A549 (cell line): Measurements from ENCODE around the gene CPLX1. TPM values are rescaled to one million over a fixed set of nuclear protein-coding genes. Genes with fewer than 3 reads are reported as not detected.

ENCODE experiments used
- ATAC-seq, 2 experiments: fragments of 200-7000 bp in 1 of 2; fragments of >200 bp in 1 of 2; cut with Nextera tagmentation in 1 of 2; cut with Tn5 transposase in 1 of 2; 3 replicates each; pipeline versions ENCODE4 v1.8.0 to v1.9.1; 2018 to 2020; ENCODE audit warnings: mild to moderate bottlenecking in 1 of 2, moderate library complexity in 1 of 2
- CTCF ChIA-PET: fragments of 300-600 bp; sonication (Branson Sonifier 250); formaldehyde crosslinking; extraction: SDS; loops from one replicate; lab custom pipeline; 2021; ENCODE audit warnings: antibody characterized with exemption, inconsistent platforms; lab: Yijun Ruan, JAX
- POLR2A ChIA-PET: fragments of 350-600 bp; formaldehyde crosslinking; extraction: SDS; loops from one replicate; lab custom pipeline; 2021; ENCODE audit warnings: antibody characterized with exemption, inconsistent platforms; lab: Yijun Ruan, JAX
- DNase-seq, 2 experiments: peaks; one replicate each; pipeline versions ENCODE4 v3.0.0 to v3.0.0-alpha.2; 2011 to 2016; ENCODE audit warnings: low read depth in 1 of 2, low spot score in 1 of 2
- FAIRE-seq: peaks from 2 replicates; lab custom pipeline; 2011; peaks lifted over from hg19 to GRCh38; lab: Jason Lieb, UNC
- H3K27ac ChIP-seq, 2 experiments: fragments of >200 bp; sonication (Bioruptor Twin); formaldehyde crosslinking; 3 replicates each; pipeline ENCODE4 v1.5.1; 2016 to 2017
- H3K4me1 ChIP-seq: fragments of >200 bp; sonication (Bioruptor Twin); formaldehyde crosslinking; 3 replicates; pipeline ENCODE4 v1.6.1; 2016
- H3K4me2 ChIP-seq: fragments of >200 bp; sonication (Bioruptor Twin); formaldehyde crosslinking; 3 replicates; pipeline ENCODE4 v1.6.1; 2016
- H3K4me3 ChIP-seq: fragments of >200 bp; sonication (Bioruptor Twin); formaldehyde crosslinking; 3 replicates; pipeline ENCODE4 v1.5.1; 2016
- H3K9me3 ChIP-seq: fragments of >200 bp; sonication (Bioruptor Twin); formaldehyde crosslinking; 3 replicates; pipeline ENCODE4 v1.6.1; 2016
- BCL3 ChIP-seq: fragments of >200 bp; sonication (Bioruptor Twin); formaldehyde crosslinking; IDR thresholded peaks from 3 replicates; pipeline ENCODE4 v1.6.1; 2016
- CEBPB ChIP-seq, 2 experiments: fragments of >200 bp in 1 of 2; sonication (Bioruptor Twin) in 1 of 2; formaldehyde crosslinking in 1 of 2; IDR thresholded peaks; 2 replicates each; pipeline ENCODE4 v1.6.1; 2012 to 2016
- CHD2 ChIP-seq: fragments of 150-350 bp; IDR thresholded peaks from 2 replicates; pipeline ENCODE4 v1.6.1; 2014; ENCODE audit warnings: low read length; ENCODE audit not compliant: partially characterized antibody
- EHF ChIP-seq: fragments of 250-450 bp; sonication (Bioruptor Pico); IDR thresholded peaks from 2 replicates; pipeline ENCODE4 v1.5.0; 2020; ENCODE audit warnings: mild to moderate bottlenecking
- EHMT2 ChIP-seq: fragments of 200-600 bp; sonication (generic); IDR thresholded peaks from 2 replicates; pipeline ENCODE4 v1.6.1; 2016; ENCODE audit warnings: antibody characterized with exemption, low read depth, mild to moderate bottlenecking, moderate library complexity
- ELK1 ChIP-seq: fragments of 150-350 bp; IDR thresholded peaks from 2 replicates; pipeline ENCODE4 v1.6.1; 2014; ENCODE audit warnings: low read depth, mild to moderate bottlenecking, low read length
- EP300 ChIP-seq, 2 experiments: fragments of >200 bp; sonication (Bioruptor Twin); formaldehyde crosslinking; IDR thresholded peaks; 2 replicates in 1 of 2; 3 replicates in 1 of 2; pipeline ENCODE4 v1.6.1; 2016 to 2017
- FOSB ChIP-seq: fragments of 250-450 bp; sonication (Bioruptor Pico); IDR thresholded peaks from 2 replicates; pipeline ENCODE4 v1.5.0; 2020; ENCODE audit warnings: mild to moderate bottlenecking, moderate library complexity
- GATA3 ChIP-seq: IDR thresholded peaks from 2 replicates; pipeline ENCODE4 v1.6.1; 2012; ENCODE audit warnings: borderline replicate concordance
- HDAC2 ChIP-seq: fragments of 200-600 bp; sonication (generic); IDR thresholded peaks from 2 replicates; pipeline ENCODE4 v1.6.1; 2016
- HOXA7 ChIP-seq: fragments of 250-450 bp; sonication (Bioruptor Pico); IDR thresholded peaks from 2 replicates; pipeline ENCODE4 v1.5.0; 2020; ENCODE audit warnings: mild to moderate bottlenecking, moderate library complexity
- HOXB5 ChIP-seq: fragments of 250-450 bp; sonication (Bioruptor Pico); IDR thresholded peaks from 2 replicates; pipeline ENCODE4 v1.5.0; 2020; ENCODE audit warnings: mild to moderate bottlenecking, moderate library complexity
- JUN ChIP-seq, 2 experiments: fragments of >200 bp; sonication (Bioruptor Twin); formaldehyde crosslinking; IDR thresholded peaks; 2 replicates in 1 of 2; 3 replicates in 1 of 2; pipeline ENCODE4 v1.6.1; 2016 to 2017
- JUNB ChIP-seq: fragments of >200 bp; sonication (Bioruptor Twin); formaldehyde crosslinking; IDR thresholded peaks from 2 replicates; pipeline ENCODE4 v1.6.1; 2016
- KDM1A ChIP-seq: fragments of 200-600 bp; sonication (generic); IDR thresholded peaks from 2 replicates; pipeline ENCODE4 v1.6.1; 2016; ENCODE audit warnings: low read depth, mild to moderate bottlenecking
- KDM5A ChIP-seq: fragments of 200-600 bp; sonication (generic); IDR thresholded peaks from 2 replicates; pipeline ENCODE4 v1.6.1; 2016; ENCODE audit warnings: antibody characterized with exemption, mild to moderate bottlenecking
- MAFK ChIP-seq: fragments of 450-650 bp; IDR thresholded peaks from 2 replicates; pipeline ENCODE4 v1.6.1; 2014; ENCODE audit not compliant: partially characterized antibody
- MAZ ChIP-seq: fragments of 150-350 bp; IDR thresholded peaks from 2 replicates; pipeline ENCODE4 v1.6.1; 2014; ENCODE audit warnings: antibody characterized with exemption, low read depth, low read length, borderline replicate concordance
- NPAS2 ChIP-seq: fragments of 250-450 bp; sonication (Bioruptor Pico); IDR thresholded peaks from 2 replicates; pipeline ENCODE4 v1.8.0; 2022; ENCODE audit warnings: mild to moderate bottlenecking, moderate library complexity, borderline replicate concordance
- RCOR1 ChIP-seq: fragments of 150-350 bp; IDR thresholded peaks from 2 replicates; pipeline ENCODE4 v1.6.1; 2014; ENCODE audit warnings: antibody characterized with exemption, low read length, low read depth
- RFX5 ChIP-seq: fragments of 450-650 bp; IDR thresholded peaks from 2 replicates; pipeline ENCODE4 v1.7.1; 2014; ENCODE audit warnings: antibody characterized with exemption, mild to moderate bottlenecking, moderate library complexity
- SMC3 ChIP-seq: fragments of >200 bp; sonication (Bioruptor Twin); formaldehyde crosslinking; IDR thresholded peaks from 3 replicates; pipeline ENCODE4 v1.6.1; 2018; ENCODE audit warnings: inconsistent platforms
- TP53 ChIP-seq: fragments of 250-450 bp; sonication (Bioruptor Pico); IDR thresholded peaks from 2 replicates; pipeline ENCODE4 v1.5.0; 2021; ENCODE audit warnings: mild to moderate bottlenecking, moderate library complexity
- ZFP36 ChIP-seq: fragments of 450-650 bp; IDR thresholded peaks from 2 replicates; pipeline ENCODE4 v1.6.1; 2014; ENCODE audit warnings: borderline replicate concordance; ENCODE audit not compliant: partially characterized antibody
- WGBS: methylation state at CpG from one replicate; pipeline ENCODE4 v1.1.6; 2017; ENCODE audit errors: missing lambda C conversion rate; 5-methylcytosine and 5-hydroxymethylcytosine counted together
- polyA plus RNA-seq, 4 experiments: library from polyadenylated mRNA; depleted of rRNA in 3 of 4; stranded (reverse); fragments of >200 nt; fragmentation: RNase III in 1 of 4; extraction: RNeasy Plus Mini Kit Qiagen cat#74134 plus additional on column Dnase treatment in 1 of 4; gene quantifications; 2 replicates in 3 of 4; 3 replicates in 1 of 4; pipeline ENCODE4 v1.2.3, GENCODE V29; 2011 to 2017
- TF ChIP-seq, protein P1 (sequence below): IDR thresholded peaks from 2 replicates; pipeline ENCODE4 v1.6.1; 2012; ENCODE audit warnings: low read depth, borderline replicate concordance
- TF ChIP-seq, protein P2 (sequence below): fragments of 250-450 bp; sonication (Bioruptor Pico); IDR thresholded peaks from 2 replicates; pipeline ENCODE4 v1.5.0; 2020; ENCODE audit warnings: low read depth, mild to moderate bottlenecking, moderate library complexity
- TF ChIP-seq, protein P3 (sequence below): fragments of >200 bp; sonication (Bioruptor Twin); formaldehyde crosslinking; IDR thresholded peaks from 2 replicates; pipeline ENCODE4 v1.6.1; 2016
- TF ChIP-seq, protein P4 (sequence below): fragments of 200-600 bp; sonication (generic); IDR thresholded peaks from 2 replicates; pipeline ENCODE4 v1.6.1; 2016; ENCODE audit warnings: antibody characterized with exemption, mild to moderate bottlenecking, moderate library complexity

The CPLX1 gene
- polyA plus RNA-seq, 2 of the 4 experiments (the other 2 are of a cell fraction) = 0.19 to 0.57 TPM

DNA sequence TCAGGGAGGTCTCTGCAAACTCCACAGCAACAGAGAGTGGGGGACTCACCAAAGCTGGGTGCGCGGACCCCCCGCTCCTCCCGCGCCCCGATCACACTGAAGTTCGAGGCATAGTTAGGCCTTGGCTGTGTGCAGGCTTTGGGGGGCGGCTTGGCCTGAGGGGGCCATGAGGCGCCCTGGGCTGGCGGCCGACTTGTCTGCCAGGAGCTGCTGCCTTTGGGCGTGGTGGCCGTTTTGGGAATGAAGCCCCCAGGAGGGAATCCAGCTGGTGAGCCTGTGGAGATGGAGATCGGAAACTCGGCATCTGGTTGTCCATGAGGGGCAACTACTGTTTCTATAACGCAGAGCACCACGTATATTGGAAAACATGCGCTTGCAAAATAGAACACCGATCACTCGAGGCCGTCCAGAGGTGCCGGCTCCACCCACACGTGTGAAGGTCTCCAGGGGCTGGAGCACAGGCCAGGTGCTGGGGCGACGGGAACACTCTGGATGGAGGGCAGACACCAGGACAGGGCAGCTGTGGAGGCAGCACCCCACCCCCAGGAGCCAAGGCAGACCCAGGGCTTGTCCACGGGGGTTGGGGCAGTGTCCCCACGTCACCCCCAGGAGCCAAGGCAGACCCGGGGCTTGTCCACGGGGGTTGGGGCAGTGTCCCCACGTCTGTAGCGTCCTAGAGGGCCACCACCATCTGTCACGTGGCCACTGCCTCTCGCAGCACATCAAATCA is 25.9 kb upstream of the CPLX1 start:
- DNase-seq (no peak), FAIRE-seq (no peak), ATAC-seq (no peak)
- 94% methylated on average over 14 of the region's 33 CpGs for WGBS
- Histone ChIP-seq H3K4me1 (no peaks in the 10 kb centered on the region), H3K4me2 (no peak overlapping the region), H3K9me3 (no peaks in the 10 kb centered on the region), H3K4me3 (no peak overlapping the region), H3K27ac (no peak overlapping the region)
- TF ChIP-seq RFX5 = no peak
- no peak for TF ChIP-seq KDM1A
- TF ChIP-seq JUN (IDR thresholded peaks at IDR 0.05) = no peak
- TF ChIP-seq HOXB5 = no peak
- TF ChIP-seq TP53 (CRISPR knock-in tag) = no peak
- TF ChIP-seq CEBPB (IDR thresholded peaks at IDR 0.05) = no peak
- TF ChIP-seq MAFK = no peak
- TF ChIP-seq, protein P1, sequence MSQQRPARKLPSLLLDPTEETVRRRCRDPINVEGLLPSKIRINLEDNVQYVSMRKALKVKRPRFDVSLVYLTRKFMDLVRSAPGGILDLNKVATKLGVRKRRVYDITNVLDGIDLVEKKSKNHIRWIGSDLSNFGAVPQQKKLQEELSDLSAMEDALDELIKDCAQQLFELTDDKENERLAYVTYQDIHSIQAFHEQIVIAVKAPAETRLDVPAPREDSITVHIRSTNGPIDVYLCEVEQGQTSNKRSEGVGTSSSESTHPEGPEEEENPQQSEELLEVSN = no peak
- TF ChIP-seq SMC3 = no peak
- no peak for TF ChIP-seq CHD2
- TF ChIP-seq EHF (CRISPR knock-in tag) = no peak
- TF ChIP-seq HDAC2 = no peak
- TF ChIP-seq, protein P2, sequence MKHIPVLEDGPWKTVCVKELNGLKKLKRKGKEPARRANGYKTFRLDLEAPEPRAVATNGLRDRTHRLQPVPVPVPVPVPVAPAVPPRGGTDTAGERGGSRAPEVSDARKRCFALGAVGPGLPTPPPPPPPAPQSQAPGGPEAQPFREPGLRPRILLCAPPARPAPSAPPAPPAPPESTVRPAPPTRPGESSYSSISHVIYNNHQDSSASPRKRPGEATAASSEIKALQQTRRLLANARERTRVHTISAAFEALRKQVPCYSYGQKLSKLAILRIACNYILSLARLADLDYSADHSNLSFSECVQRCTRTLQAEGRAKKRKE (CRISPR knock-in tag) = no peak
- no peak for TF ChIP-seq GATA3
- TF ChIP-seq RCOR1 = no peak
- TF ChIP-seq BCL3 = no peak
- TF ChIP-seq, protein P3, sequence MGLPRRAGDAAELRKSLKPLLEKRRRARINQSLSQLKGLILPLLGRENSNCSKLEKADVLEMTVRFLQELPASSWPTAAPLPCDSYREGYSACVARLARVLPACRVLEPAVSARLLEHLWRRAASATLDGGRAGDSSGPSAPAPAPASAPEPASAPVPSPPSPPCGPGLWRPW = no peak
- TF ChIP-seq HOXA7 (CRISPR knock-in tag) = no peak
- TF ChIP-seq FOSB (CRISPR knock-in tag) = no peak
- TF ChIP-seq, protein P4, sequence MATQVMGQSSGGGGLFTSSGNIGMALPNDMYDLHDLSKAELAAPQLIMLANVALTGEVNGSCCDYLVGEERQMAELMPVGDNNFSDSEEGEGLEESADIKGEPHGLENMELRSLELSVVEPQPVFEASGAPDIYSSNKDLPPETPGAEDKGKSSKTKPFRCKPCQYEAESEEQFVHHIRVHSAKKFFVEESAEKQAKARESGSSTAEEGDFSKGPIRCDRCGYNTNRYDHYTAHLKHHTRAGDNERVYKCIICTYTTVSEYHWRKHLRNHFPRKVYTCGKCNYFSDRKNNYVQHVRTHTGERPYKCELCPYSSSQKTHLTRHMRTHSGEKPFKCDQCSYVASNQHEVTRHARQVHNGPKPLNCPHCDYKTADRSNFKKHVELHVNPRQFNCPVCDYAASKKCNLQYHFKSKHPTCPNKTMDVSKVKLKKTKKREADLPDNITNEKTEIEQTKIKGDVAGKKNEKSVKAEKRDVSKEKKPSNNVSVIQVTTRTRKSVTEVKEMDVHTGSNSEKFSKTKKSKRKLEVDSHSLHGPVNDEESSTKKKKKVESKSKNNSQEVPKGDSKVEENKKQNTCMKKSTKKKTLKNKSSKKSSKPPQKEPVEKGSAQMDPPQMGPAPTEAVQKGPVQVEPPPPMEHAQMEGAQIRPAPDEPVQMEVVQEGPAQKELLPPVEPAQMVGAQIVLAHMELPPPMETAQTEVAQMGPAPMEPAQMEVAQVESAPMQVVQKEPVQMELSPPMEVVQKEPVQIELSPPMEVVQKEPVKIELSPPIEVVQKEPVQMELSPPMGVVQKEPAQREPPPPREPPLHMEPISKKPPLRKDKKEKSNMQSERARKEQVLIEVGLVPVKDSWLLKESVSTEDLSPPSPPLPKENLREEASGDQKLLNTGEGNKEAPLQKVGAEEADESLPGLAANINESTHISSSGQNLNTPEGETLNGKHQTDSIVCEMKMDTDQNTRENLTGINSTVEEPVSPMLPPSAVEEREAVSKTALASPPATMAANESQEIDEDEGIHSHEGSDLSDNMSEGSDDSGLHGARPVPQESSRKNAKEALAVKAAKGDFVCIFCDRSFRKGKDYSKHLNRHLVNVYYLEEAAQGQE = no peak
- ChIA-PET POLR2A (no interaction called here), CTCF (interaction anchor here (1.0 kb wide), 1 partner anchor 16 kb away, joined by 3 read pairs; no protein-coding TSS in a partner anchor)

- no peak for DNase-seq
- no peak for FAIRE-seq
- H3K27ac ChIP-seq = no peak overlapping the region
- no peaks in the 10 kb centered on the region for H3K4me1 ChIP-seq
- no peak for ATAC-seq
- H3K4me3 ChIP-seq = no peak overlapping the region
- no CpG with 5 or more reads among the region's 18 CpGs for WGBS
- H3K4me2 ChIP-seq = no peak overlapping the region
- CTCF ChIA-PET = no interaction called here
- POLR2A ChIA-PET = no interaction called here
- no peaks in the 10 kb centered on the region for H3K9me3 ChIP-seq
- TF ChIP-seq NPAS2 (CRISPR knock-in tag) (no peak), EP300 (IDR thresholded peaks at IDR 0.05) (no peak), EHF (CRISPR knock-in tag) (no peak), CEBPB (IDR thresholded peaks at IDR 0.05) (no peak), EHMT2 (no peak), ELK1 (no peak), HOXA7 (CRISPR knock-in tag) (no peak), MAZ (no peak), JUNB (no peak), ZFP36 (no peak), KDM5A (no peak)
These were observed 24.5 kb upstream of the CPLX1 start for GRCh38 chr4:850323-850945.
